AG08395 (cell line): ENCODE data around the gene KIFC3.
"Not testable (repeated sequence)": the region's sequence is repeated elsewhere in the genome, so short reads cannot be mapped to it uniquely, and the experiment has no call there.

Source experiments
- DNase-seq: peaks from one replicate; pipeline ENCODE4 v3.0.0; 2012; ENCODE audit warnings: mixed read lengths, low spot score

KIFC3 gene, protein sequence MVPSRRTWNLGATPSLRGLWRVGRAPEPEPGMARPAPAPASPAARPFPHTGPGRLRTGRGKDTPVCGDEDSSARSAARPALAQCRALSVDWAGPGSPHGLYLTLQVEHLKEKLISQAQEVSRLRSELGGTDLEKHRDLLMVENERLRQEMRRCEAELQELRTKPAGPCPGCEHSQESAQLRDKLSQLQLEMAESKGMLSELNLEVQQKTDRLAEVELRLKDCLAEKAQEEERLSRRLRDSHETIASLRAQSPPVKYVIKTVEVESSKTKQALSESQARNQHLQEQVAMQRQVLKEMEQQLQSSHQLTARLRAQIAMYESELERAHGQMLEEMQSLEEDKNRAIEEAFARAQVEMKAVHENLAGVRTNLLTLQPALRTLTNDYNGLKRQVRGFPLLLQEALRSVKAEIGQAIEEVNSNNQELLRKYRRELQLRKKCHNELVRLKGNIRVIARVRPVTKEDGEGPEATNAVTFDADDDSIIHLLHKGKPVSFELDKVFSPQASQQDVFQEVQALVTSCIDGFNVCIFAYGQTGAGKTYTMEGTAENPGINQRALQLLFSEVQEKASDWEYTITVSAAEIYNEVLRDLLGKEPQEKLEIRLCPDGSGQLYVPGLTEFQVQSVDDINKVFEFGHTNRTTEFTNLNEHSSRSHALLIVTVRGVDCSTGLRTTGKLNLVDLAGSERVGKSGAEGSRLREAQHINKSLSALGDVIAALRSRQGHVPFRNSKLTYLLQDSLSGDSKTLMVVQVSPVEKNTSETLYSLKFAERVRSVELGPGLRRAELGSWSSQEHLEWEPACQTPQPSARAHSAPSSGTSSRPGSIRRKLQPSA

DNA sequence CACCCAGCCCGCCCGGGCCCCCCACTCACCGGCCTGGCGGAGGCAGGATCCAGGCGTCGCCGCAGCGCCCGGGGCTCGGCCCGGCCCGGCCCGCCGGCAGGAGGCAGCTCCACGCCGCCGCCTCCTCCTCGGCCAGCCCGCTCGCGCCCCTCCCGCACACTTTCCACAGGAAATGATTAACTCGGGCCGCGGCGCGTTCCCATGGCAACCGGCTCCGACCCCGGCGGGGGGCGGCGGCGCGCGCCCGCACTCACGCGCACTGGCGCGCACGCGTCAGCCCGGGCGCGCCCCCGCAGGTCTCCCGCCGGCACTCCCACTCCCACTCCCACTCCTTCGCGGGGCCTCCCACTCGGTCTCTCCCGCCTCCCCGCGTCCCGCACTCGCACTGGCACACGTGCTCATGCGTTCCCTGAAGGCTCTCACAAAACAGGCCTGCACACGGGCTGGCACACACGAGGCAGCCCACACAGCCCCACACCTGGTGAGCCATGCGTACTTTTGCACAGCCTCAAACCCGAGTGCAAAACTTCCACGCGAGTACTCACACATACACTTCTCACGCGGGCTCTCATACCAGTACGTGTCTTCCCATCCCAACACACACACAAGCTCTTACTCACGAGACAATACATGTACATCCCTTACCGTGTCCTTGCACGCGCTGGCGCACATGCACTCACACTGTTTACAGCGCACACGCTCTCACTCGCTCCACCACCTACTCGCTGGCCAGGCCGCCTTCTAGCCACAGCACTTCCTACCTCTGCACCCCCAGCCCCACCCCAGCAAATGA is at the start of gene KIFC3:
KIFC3 (minus strand) TSS at position 151 of the 793 bp plus-strand sequence. CDS start 4,248 bp downstream, outside the sequence.
- peak; percentile 82 for DNase-seq

DNA sequence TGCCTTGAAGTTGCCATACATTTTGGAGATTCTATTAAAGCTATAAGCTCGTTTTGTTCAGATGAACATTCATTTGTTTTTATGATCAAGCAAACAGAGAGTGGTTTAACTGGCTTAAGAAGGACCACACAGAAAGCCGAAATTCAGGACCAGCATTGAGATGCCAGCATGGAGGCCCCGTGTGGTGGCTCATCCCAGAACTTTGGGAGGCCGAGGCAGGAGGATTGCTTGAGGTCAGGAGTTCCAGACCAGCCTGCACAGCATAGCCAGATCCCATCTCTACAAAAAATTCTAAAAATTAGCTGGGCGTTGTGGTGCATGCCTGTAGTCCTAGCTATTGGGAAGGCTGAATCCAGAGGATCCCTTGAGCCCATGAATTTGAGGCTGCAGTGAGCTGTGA is 45.9 kb upstream of the KIFC3 start:
- no peak for DNase-seq

DNA sequence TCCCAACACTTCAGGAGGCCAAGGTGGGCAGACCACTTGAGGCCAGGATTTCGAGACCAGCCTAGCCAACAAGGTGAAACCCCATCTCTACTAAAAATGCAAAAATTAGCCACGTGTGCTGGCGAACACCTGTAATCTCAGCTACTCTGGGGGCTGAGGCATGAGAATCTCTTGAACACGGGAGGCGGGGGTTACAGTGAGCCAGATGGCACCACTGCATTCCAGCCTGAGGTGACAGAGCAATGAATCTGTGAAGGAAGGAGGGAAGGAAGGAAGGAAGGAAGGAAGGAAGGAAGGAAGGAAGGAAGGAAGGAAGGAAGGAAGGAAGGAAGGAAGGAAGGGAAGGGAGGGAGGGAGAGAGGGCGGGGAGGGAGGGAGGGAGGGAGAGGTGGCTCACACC is 44.6 kb upstream of the KIFC3 start:
- not testable (repeated sequence) for DNase-seq

DNA sequence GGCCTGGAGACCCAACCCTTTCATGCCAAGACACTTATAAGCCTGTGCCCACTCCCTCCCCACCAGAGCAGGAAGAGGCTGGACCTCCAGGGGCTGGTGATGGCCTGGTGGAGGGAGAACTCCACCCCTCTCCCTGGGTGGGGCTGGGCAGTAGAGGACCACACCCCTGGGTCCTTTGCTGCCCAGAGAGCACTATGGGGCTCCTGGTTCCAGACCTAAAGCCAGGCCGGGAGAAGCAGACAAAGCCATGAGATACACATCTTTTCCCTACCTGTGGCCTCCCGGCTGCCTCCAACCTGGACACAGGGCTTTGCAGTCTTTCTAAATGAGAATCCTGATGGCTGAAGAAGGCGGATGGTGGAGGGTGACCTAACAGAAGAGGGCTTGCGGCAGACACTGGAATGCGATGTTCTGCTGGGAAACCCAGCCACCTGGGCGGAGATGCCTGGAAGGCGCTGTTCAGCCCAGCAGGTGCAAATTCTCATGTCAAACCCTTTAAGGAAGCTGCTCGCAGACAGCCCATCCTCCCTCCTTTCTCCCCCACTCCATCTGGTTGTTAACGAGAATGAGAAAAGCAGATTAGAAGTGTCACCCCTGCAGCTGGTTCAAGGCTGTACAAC is 43.9 kb upstream of the KIFC3 start:
- no peak for DNase-seq

DNA sequence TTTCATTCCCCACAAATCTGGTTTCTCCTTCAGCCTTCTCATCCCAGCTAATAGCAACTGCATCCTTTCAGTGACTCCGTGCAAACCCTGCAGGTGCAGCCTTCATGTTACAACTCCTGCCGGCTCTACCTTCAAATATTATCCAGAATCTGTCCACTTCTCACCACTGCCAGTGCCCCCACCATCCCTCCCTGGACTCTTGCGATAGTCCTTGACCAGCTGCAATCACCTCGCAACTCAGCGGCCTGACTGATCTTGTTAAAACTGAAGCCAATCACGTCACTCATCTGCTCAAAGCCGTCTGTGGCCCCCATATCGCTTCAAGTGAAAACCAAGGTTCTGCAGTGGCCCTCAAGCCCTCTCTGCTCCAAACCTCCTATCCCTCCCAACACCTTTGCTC is 42.8 kb upstream of the KIFC3 start:
- DNase-seq, result no peak

DNA sequence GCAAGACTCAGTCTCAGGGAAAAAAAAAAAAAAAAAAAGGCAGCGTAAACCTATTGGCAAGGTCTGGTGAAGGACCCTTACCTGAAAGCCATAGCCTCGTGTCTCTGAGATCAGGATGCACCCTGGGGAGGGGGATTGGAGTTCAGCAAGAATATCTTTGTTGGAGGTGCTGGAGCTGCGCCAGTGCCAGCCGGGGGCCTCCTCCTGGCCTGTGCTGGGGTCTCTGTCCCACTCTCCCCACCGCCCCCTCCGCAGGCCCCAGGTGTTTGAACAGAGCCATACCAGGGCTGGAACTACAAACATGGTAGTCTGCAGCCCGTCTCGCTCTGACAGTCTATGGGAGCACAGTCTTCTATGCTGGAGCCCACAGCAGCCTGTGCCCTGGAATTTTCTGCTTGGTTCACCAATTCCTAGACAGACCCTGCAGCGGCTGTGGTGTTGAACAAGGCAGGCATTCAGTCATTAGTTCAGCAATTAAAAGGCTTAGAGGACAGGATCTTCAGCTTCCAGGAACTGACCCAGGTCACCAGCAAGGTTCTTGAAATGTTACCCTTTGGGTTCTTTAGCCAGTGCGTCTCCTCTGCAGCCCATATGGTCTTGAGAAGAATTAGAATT is 42.2 kb upstream of the KIFC3 start:
- DNase-seq, result no peak

DNA sequence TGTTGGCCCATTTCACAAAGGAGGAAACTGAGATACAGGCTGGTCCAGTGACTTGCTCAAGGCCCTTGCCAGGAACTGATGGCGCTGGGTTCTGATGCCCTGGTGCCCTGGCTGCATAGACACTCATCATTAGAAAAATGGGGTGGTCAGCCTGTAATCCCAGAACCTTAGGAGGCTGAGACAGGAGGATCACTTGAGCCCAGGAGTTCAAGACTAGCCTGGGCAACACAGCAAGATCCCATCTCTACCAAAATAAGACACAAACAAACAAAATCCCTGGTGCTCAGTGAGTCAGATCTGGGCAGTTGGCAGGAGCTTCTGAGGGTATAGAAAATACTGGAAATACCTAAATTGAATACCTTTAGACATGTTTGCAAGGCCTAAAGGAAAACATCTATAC is 41.1 kb upstream of the KIFC3 start:
- no peak for DNase-seq

DNA sequence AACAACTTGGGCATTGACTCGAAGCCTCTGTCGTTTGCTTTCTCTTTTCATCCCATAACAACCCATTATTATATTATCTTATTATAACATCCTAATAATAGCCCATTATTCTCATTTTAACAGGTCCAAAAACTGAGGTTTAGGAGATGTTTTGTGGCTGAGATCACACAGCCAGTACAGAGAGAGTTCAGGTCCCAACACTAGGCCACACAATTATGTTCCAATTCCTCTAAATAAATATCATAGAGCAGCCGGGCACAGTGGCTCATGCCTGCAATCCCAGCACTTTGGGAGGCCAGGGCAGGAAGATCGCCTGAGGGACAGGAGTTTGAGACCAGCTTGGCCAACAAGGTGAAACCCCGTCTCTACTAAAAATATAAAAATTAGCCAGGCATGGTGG is 40.3 kb upstream of the KIFC3 start:
- DNase-seq, result no peak

DNA sequence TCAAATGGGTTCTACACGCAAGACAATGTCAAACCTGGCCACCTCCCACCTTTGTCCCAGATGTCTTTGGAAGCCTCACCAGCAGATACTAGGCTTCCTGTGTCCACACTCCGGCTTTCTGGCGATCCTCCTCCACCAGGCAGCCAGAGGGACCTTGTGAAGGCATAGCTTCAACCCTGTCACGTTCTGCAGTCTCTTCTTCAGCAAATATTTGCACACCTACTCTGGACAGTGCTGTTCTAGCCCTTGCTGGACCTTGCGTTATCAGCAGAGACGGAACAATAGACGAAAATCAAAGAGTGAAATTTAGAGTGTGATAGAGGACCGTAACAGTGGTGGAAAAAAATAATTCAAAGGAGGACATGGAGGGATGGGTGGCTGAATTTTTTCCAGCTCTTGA is 38.5 kb upstream of the KIFC3 start:
- DNase-seq, result no peak

DNA sequence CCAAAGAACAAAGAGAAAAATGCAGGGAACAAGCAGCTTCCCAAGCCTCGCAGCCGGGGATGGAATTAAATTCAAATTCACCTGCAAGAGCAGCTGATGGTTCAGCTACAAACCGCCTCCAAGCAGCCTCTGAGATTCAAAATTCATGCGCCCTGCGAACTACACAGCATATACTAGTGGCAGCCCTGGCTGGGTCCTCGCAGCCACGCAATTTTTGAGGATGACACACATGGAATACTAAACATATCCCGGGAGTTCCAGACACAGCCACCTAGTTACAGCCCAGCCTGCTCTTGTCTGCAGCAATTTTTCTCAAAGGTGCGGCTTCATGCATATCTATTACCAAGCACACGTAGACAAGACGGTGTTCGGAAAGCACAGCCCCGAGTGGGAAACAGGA is 35.9 kb upstream of the KIFC3 start:
- no peak for DNase-seq

DNA sequence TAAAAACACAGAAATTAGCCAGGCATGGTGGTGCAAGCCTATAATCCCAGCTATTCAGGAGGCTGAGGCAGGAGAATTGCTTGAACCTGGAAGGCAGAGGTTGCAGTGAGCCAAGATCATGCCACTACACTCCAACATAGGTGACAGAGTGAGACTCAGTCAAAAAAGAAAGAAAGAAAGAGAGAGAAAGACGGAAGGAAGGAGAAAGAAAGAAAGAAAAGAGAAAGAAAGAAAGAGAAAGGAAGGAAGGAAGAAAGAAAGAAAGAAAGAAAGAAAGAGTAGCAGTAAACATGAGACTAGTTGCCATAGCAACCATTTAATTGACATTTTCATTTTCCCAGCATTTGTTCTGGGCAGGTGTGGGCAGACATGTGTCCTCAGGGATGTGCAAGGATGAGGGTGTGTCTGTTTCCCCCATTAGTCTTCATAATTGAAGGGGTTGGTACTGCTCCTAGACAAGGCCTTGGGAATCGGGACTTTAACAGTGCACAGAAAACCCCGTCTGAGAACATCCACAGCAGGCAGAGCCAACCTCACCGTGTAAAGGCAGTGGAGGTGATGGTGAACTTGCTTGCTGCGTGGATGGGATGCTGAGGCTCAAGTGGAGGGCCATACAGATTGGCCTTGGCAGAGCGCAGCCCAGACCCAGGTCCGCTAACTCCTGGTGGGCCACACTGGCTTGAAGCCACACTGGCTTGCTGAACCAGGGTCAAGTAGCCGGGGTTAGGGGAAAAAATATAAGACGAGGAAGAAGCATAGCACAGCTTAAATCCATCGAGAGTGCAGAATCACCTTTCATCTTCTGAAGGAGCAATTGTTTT is 35.2 kb upstream of the KIFC3 start:
- DNase-seq, result no peak

DNA sequence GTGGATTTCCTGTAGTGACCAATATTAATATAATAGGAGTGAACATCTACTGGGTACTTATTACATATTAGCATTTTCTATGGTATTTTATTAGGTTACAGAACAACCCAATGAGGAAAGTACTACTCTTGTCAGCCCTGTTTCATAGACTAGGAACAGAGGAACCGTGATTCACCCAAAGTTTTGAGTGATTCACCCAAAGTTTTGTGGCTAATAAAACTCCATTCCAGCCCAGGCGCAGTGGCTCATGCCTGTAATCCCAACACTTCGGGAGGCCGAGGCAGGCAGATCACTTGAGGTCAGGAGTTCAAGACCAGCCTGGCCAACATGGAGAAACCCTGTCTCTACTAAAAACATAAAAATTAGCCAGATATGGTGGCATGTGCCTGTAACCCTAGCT is 33.1 kb upstream of the KIFC3 start:
- DNase-seq, result peak; percentile 58

DNA sequence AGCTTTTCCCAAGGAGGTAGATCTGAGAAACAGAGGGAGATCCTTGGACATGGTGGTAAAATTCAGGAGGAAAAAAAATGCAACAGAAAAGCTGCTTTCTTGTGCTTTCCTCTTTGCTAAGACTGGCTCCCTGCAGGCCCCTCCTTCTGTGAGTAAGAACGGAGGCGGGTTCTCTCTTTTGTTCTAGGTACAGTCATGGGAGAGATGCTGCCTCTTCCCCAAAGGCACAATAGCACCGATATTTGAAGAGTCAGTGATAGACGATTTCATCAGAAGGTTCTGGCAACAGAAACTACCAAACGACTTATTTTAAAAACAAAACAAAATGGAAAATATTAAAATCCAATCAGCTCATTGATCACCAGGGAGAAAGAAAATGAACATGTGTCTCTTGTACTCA is 32.6 kb upstream of the KIFC3 start:
- peak; percentile 23 for DNase-seq

DNA sequence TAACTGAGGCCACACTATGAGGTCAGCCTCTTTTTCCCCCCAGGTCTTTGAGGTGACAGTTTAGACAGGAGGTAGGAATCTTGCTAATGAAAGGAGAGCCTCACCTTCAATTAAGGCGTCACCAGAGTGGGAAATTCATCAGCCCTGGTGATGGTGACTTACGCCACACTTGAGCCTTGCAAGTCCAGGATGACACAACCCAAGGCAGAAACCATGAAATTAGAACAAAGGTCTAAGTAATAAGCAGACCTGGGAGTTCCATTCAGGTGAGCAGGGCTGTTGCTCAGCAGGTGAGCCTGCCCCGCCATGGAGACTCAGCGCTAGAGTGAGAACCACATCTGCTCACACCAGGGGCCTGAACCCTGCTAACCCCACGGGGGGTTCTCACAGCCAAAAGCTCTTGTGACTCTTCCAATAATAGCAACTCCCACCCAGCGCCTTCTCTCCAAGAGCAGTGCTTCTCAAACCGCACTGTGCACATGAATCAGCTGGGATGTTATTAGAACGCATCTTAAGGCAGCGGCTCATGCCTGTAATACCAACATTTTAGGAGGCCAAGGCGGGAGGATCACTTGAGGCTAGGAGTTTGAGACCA is 28.7 kb upstream of the KIFC3 start:
- no peak for DNase-seq

DNA sequence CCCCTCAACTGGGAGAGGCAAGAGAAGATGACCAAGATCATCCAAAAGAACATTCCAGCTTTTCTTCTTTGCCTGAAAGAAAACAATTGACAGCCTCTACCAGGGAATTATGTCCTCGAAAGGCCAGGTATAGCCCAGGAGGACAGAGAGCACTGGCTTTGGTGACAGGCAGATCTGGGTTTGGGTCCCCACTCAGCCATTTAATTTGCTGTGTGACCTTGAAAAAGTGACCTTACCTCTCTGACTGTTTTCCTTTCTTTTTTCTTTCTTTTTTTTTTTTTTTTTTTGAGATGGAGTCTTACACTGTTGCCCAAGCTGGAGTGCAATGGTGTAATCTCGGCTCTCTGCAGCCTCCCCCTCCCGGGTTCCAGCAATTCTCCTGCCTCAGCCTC is 27.7 kb upstream of the KIFC3 start:
- DNase-seq, result no peak

DNA sequence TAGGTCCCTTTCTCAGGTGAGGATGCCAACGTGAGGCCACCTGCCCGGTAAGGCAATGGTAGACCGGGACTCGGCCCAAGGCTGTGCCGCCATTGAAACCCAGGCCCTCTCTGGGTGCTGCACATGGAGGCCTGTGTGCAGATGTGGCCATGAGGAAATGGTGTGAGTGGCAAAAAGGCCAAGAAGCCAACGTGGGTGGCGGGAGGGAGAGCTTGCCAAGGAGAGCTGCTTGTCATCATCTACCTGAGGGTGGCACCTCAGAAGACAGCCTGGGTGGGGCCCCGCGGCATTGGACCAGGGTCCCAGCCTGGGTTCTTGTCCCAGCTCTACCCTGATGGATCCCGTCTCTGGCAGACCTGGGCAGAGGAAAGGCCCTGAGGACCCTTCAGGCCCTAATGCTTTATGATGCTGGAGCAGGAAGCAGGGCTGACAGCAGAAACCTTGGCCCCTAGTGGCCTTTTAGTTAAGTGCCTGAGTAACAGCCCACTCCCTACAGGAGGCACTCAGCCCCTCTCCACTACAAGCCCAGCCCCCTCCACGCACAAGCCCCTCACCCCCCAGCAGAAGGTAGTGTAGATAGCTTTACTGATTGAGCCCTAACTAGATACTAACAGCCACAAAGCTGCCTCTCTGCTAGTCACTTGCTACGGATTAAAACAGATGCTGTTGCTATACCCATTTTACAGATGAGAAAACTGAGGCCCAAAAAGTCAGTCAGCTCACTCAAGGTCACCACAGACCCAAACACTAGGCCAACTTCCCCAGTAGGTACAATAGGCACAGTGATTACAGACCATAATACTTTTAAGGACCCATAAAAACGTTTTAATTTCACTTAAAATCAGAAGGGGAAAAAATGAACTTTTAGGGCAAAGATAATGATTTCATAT is 26.2 kb upstream of the KIFC3 start:
- no peak for DNase-seq

DNA sequence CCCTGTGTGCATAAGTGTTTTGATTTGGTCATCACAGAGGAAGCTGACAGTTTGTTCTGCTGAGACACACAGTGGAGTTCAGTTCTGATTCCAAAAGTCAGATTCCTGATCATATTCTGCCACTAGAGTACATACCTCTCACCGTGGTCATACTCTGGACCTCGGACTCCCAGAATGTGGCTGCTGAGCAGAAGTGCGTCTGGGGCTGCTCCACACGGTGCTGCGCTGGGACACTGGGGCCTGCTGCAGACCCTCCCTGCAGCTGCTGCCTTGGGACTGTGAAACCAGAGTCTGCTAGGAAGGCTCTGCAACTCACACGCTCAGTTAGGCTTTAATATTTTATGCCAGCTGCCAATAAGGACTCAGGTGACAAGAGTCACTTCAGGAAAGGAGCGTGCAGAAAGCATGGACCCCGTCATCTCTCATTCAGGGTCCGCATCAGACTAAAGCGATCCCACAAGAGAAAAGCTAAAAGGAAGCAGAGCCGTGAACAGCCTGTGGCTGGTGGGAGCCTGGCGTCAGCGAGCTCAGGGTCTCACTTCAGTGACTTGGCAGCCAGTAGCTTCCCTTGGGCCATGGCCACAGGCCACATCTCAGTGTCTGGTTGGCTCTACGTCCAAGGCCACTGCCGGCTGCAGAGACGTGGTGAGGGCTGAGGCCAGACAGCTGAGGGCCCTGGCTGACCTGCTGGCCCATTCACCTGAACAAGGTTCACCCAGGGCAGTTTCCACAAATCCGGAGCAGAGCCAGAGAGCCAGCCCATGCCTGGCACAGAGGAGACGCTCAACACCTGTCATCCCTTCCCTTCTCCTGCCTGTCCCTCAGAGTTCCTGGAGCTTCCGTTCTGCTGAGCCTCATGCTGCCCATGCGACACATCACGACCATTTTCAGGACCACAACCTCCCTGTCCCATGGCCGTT is 24.7 kb upstream of the KIFC3 start:
- DNase-seq, result no peak

DNA sequence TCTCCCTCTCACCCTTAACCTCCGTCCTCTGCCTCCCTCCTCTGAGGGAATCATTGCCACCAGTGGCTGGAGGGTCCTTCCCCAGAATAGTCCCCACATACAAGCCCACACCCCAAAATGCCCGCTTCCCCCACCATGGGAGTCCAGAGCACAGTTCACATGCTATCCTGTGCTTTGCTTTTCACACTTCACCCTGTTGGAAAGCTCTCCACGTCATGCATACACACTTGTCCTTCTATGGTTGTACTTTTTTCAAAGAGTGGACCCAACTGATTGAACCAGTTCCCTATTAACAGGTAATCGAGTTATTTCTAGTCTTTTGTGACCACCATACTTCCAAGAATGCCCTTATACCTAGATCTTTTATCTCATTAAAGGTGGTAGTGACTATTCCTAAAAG is 23.8 kb upstream of the KIFC3 start:
- no peak for DNase-seq
